WI38 (cell line): ENCODE measurements around the gene FAM53B.
"Not testable (repeated sequence)": the region's sequence is repeated elsewhere in the genome, so short reads cannot be mapped to it uniquely, and the experiment has no call there.

Source experiments
- H3K4me3 ChIP-seq: 2 replicates; pipeline ENCODE4 v1.5.1; 2011; ENCODE audit warnings: low read depth, mild to moderate bottlenecking, control low read depth, low read length
- TF ChIP-seq, protein P1 (sequence below): IDR thresholded peaks from 2 replicates; pipeline ENCODE4 v1.5.1; 2012; ENCODE audit warnings: low read depth, mild to moderate bottlenecking, control low read depth, low read length

The FAM53B gene

DNA sequence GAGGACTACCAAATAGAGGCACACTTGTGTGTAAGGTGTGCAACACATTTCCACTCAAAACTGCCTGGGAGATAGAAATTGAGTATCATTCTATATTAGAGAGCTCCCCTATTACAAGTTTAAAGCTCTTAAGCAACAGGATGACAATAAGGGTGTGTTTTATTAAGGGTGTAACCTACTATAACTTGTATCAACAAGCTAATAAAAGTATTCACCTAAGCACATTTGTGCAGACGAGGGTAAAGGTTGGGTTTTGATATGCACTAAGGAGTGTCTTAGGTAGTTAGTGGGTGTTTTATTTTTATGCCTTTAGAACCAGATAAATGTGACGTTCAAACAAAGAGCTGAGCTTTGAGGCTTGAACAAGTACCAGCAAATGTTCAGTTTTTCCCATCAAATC lies 2.8 kb upstream of the FAM53B start:
- TF ChIP-seq, protein P1, sequence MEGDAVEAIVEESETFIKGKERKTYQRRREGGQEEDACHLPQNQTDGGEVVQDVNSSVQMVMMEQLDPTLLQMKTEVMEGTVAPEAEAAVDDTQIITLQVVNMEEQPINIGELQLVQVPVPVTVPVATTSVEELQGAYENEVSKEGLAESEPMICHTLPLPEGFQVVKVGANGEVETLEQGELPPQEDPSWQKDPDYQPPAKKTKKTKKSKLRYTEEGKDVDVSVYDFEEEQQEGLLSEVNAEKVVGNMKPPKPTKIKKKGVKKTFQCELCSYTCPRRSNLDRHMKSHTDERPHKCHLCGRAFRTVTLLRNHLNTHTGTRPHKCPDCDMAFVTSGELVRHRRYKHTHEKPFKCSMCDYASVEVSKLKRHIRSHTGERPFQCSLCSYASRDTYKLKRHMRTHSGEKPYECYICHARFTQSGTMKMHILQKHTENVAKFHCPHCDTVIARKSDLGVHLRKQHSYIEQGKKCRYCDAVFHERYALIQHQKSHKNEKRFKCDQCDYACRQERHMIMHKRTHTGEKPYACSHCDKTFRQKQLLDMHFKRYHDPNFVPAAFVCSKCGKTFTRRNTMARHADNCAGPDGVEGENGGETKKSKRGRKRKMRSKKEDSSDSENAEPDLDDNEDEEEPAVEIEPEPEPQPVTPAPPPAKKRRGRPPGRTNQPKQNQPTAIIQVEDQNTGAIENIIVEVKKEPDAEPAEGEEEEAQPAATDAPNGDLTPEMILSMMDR, result no peak
- H3K4me3 ChIP-seq, result no peak overlapping the region

DNA sequence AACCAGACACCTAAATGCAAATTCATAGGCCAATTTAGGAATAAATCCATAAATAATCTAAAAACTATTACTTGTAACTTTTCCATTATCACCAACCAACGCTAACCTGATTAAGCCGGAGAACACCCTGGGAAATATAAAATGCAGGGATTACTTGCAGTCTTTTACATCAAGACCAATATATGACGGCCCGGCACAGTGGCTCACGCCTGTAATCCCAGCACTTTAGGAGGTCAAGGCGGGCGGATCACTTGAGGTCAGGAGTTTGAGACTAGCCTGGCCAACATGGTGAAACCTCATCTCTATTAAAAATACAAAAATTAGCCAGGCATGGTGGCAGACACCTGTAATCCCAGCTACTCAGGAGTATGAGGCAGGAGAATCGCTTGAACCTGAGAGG lies 2.3 kb upstream of the FAM53B start:
- H3K4me3 ChIP-seq, result not testable (repeated sequence)

GRCh38 chr10:124745673-124746072 lies 1.5 kb upstream of the FAM53B start:
- TF ChIP-seq, protein P1, result no peak
- no peak overlapping the region for H3K4me3 ChIP-seq

- H3K4me3 ChIP-seq, result no peak overlapping the region
Measured at GRCh38 chr10:124745252-124745651, 1.1 kb upstream of the FAM53B start.

DNA sequence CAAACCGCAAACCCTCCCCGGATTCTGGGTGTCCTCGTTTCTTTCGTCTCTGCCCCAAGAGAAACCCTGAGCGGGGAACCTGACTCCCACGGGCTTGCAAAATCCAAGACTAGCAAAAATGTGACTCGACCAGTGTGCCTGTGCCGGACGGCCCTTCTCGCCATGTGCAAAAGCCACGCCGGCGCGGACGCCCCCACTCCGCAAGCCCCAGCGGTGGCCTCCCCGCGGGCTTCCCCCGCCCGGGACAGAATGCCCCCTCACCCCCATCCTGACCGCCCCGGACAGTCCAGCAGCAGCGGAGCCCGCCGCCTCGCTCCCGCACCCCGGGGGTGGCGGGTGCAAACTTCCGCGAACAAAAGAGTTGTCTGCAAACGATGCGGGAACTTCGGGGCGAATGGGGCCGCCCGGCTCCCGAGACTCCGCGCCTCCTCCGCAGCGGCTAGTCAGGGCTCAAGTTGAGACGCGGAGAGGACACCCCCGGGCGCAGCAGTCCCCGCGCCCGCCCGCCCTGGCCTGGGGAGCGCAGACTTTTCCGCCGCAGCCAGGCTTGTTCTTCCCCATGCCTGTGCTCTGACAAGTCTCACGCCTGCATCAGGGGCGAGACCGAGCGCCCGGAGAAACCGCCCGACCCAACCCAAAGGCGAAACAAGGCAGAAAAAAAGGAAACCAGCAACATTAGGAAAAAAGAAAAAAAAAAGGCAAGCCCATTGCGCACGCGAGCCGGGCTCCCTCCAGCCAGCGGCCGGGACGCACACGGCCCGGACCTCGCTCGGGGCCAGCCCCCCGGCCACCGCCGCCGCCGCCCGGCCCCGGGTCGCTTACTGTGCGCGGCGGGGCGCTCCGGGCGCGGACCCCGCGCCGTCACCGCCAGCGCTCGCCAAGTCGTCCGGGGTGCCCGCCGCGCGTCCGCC lies 732 bp downstream of the FAM53B start:
- TF ChIP-seq, protein P1, result no peak

More at GRCh38 chr10:124745252-124745651, 1.1 kb upstream of the FAM53B start:
- TF ChIP-seq, protein P1, result no peak

GRCh38 chr10:124742413-124743190 lies 1.6 kb downstream of the FAM53B start:
- TF ChIP-seq, protein P1, result no peak
- H3K4me3 ChIP-seq, result peak overlapping the region; percentile 61

More for the DNA sequence above, 732 bp downstream of the FAM53B start:
- peak overlapping the region; percentile 61 for H3K4me3 ChIP-seq

GRCh38 chr10:124741922-124742412 lies 2.2 kb downstream of the FAM53B start:
- TF ChIP-seq, protein P1, result no peak
- H3K4me3 ChIP-seq, result no peak overlapping the region
